ENCODE measurements around the gene ARHGAP6. TPM values are rescaled to one million over a fixed set of nuclear protein-coding genes. Genes with fewer than 3 reads are reported as not detected.

ARHGAP6 gene
- total and polyA plus RNA-seq, 9 of the 15 experiments (the other 6 are each of a cell fraction or from before 2014, with no cell fraction given) = 12.5 to 63.6 (median 41.8) TPM

GRCh38 chrX:11481035-11481434, 184.7 kb downstream of the ARHGAP6 start:
- WGBS (ENCODE audit: insufficient coverage, low coverage, missing lambda C conversion rate) = 89% methylated on average over 3 of the region's 3 CpGs
- no peaks in the 10 kb centered on the region for H3K9me3 ChIP-seq (replicated peaks; ENCODE audit: control insufficient read depth, insufficient read depth, low read depth, low read length)
- no TSS peak for BruUV-seq (replicated peaks)
- ChIA-PET CTCF (ENCODE audit: low intra/inter-chr PET ratio) (no interaction called here), POLR2A (interaction anchor here (0.9 to 1.6 kb wide), 2 partner anchors 9 to 20 kb away, joined by 5 read pairs; no protein-coding TSS in a partner anchor)
- TF ChIP-seq CBFA2T3 (IDR thresholded peaks at IDR 0.05) = no peak
- TF ChIP-seq DPF2 (IDR thresholded peaks at IDR 0.05) = 0 out of 2 replicates have a peak, but pooled peaks have one; percentile 3
- intact Hi-C loops (cut with micrococcal nuclease) = no loop called here
- in situ Hi-C loops (cut with MboI) = no loop called here
- H3K27me3 ChIP-seq (ENCODE audit: control insufficient read depth in 2 of 2, insufficient read depth in 2 of 2, low read length in 2 of 2) = no peaks in the 10 kb centered on the region
- no peaks in the 10 kb centered on the region for H3K36me3 ChIP-seq (ENCODE audit: control insufficient read depth, insufficient read depth, low read length)
- no peaks in the 10 kb centered on the region for H4K20me1 ChIP-seq (replicated peaks; ENCODE audit: control insufficient read depth, insufficient read depth, low read length)
- ATAC-seq = no peak
- no peaks in the 10 kb centered on the region; a peak in 3 of 5 replicates for H3K4me1 ChIP-seq (replicated peaks in 1 of 2; ENCODE audit: control insufficient read depth in 2 of 2, insufficient read depth in 2 of 2, low read length in 2 of 2)
- H3K27ac ChIP-seq (ENCODE audit: extremely low read depth, low read depth, low read length) = no peak overlapping the region
- no peak for DNase-seq (ENCODE audit: extremely low read depth in 1 of 4, low spot score in 3 of 4)
- H3K79me2 ChIP-seq (ENCODE audit: control insufficient read depth, insufficient read depth, low read length) = no peaks in the 10 kb centered on the region
- H3K4me3 ChIP-seq = no peak overlapping the region
- no peak overlapping the region for H3K9ac ChIP-seq (ENCODE audit: insufficient read depth in 1 of 2, low read depth in 2 of 2, low read length in 2 of 2)
- H3K4me2 ChIP-seq (ENCODE audit: insufficient read depth, low read length) = no peak overlapping the region
- FAIRE-seq = no peak
- no peaks in the 10 kb centered on the region for H3K9me1 ChIP-seq (ENCODE audit: control insufficient read depth, insufficient read depth, low read length)
- H2AFZ ChIP-seq (ENCODE audit: low read depth, low read length) = peak overlapping the region; percentile 29; the same call in 1 of the 2 replicates

GRCh38 chrX:11480626-11481025, 185.1 kb downstream of the ARHGAP6 start:
- ChIA-PET POLR2A (interaction anchor here (0.9 kb wide), 1 partner anchor 19 kb away, joined by 5 read pairs; no protein-coding TSS in a partner anchor), CTCF (ENCODE audit: low intra/inter-chr PET ratio) (no interaction called here)
- in situ Hi-C loops (cut with MboI) (no loop called here), intact Hi-C loops (cut with micrococcal nuclease) (no loop called here)
- BruUV-seq (replicated peaks) = no TSS peak
- Histone ChIP-seq H3K27ac (ENCODE audit: extremely low read depth, low read depth, low read length) (no peak overlapping the region), H3K4me2 (ENCODE audit: insufficient read depth, low read length) (no peak overlapping the region), H4K20me1 (replicated peaks; ENCODE audit: control insufficient read depth, insufficient read depth, low read length) (no peaks in the 10 kb centered on the region), H3K36me3 (ENCODE audit: control insufficient read depth, insufficient read depth, low read length) (no peaks in the 10 kb centered on the region), H3K4me3 (no peak overlapping the region), H2AFZ (ENCODE audit: low read depth, low read length) (no peak overlapping the region), H3K79me2 (ENCODE audit: control insufficient read depth, insufficient read depth, low read length) (no peaks in the 10 kb centered on the region), H3K9me3 (replicated peaks; ENCODE audit: control insufficient read depth, insufficient read depth, low read depth, low read length) (no peaks in the 10 kb centered on the region), H3K27me3 (ENCODE audit: control insufficient read depth in 2 of 2, insufficient read depth in 2 of 2, low read length in 2 of 2) (no peaks in the 10 kb centered on the region), H3K9me1 (ENCODE audit: control insufficient read depth, insufficient read depth, low read length) (no peaks in the 10 kb centered on the region), H3K9ac (ENCODE audit: insufficient read depth in 1 of 2, low read depth in 2 of 2, low read length in 2 of 2) (no peak overlapping the region), H3K4me1 (replicated peaks in 1 of 2; ENCODE audit: control insufficient read depth in 2 of 2, insufficient read depth in 2 of 2, low read length in 2 of 2) (no peaks in the 10 kb centered on the region; a peak in 3 of 5 replicates)
- no peak for TF ChIP-seq ZNF785 (CRISPR knock-in tag; IDR thresholded peaks at IDR 0.05)
- 0 out of 2 replicates have a peak, but pooled peaks have one; percentile 30 for TF ChIP-seq DPF2 (IDR thresholded peaks at IDR 0.05)
- 0 out of 2 replicates have a peak, but pooled peaks have one; percentile 15 for TF ChIP-seq TEAD4 (IDR thresholded peaks at IDR 0.05; ENCODE audit: low read length)
- TF ChIP-seq TEAD4 (CRISPR knock-in tag; IDR thresholded peaks at IDR 0.05; ENCODE audit: borderline replicate concordance) = no peak
- TF ChIP-seq, protein P1, sequence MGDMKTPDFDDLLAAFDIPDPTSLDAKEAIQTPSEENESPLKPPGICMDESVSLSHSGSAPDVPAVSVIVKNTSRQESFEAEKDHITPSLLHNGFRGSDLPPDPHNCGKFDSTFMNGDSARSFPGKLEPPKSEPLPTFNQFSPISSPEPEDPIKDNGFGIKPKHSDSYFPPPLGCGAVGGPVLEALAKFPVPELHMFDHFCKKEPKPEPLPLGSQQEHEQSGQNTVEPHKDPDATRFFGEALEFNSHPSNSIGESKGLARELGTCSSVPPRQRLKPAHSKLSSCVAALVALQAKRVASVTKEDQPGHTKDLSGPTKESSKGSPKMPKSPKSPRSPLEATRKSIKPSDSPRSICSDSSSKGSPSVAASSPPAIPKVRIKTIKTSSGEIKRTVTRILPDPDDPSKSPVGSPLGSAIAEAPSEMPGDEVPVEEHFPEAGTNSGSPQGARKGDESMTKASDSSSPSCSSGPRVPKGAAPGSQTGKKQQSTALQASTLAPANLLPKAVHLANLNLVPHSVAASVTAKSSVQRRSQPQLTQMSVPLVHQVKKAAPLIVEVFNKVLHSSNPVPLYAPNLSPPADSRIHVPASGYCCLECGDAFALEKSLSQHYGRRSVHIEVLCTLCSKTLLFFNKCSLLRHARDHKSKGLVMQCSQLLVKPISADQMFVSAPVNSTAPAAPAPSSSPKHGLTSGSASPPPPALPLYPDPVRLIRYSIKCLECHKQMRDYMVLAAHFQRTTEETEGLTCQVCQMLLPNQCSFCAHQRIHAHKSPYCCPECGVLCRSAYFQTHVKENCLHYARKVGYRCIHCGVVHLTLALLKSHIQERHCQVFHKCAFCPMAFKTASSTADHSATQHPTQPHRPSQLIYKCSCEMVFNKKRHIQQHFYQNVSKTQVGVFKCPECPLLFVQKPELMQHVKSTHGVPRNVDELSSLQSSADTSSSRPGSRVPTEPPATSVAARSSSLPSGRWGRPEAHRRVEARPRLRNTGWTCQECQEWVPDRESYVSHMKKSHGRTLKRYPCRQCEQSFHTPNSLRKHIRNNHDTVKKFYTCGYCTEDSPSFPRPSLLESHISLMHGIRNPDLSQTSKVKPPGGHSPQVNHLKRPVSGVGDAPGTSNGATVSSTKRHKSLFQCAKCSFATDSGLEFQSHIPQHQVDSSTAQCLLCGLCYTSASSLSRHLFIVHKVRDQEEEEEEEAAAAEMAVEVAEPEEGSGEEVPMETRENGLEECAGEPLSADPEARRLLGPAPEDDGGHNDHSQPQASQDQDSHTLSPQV (IDR thresholded peaks at IDR 0.05) = peak; percentile 16; the same call in 1 of the 2 replicates
- TF ChIP-seq TCF3 (CRISPR knock-in tag; IDR thresholded peaks at IDR 0.05) = peak; percentile 38; the same call in 1 of the 2 replicates
- TF ChIP-seq CBFA2T3 (IDR thresholded peaks at IDR 0.05) = peak; percentile 29; the same call in 1 of the 2 replicates
- peak in 3 of 4 experiments; percentile 13 to 47 (median 41) for DNase-seq (ENCODE audit: extremely low read depth in 1 of 4, low spot score in 3 of 4)
- ATAC-seq = peak; percentile 61
- FAIRE-seq = no peak
